Choroid plexus epithelial cell (primary cell): ENCODE measurements around the gene THAP10.

ENCODE experiments used
- DNase-seq: peaks from one replicate; pipeline ENCODE4 v3.0.0-alpha.2; 2010; ENCODE audit warnings: low read depth
- H3K4me3 ChIP-seq: 2 replicates; pipeline ENCODE4 v1.5.1; 2011; ENCODE audit warnings: low read depth, mild to moderate bottlenecking, control low read depth, low read length, moderate library complexity
- TF ChIP-seq, protein P1 (sequence below): conservative IDR thresholded peaks from 2 replicates; pipeline ENCODE4 v1.5.1; 2011; ENCODE audit warnings: low read depth, mild to moderate bottlenecking, control low read depth, inconsistent platforms, low read length, moderate library complexity

Gene THAP10

DNA sequence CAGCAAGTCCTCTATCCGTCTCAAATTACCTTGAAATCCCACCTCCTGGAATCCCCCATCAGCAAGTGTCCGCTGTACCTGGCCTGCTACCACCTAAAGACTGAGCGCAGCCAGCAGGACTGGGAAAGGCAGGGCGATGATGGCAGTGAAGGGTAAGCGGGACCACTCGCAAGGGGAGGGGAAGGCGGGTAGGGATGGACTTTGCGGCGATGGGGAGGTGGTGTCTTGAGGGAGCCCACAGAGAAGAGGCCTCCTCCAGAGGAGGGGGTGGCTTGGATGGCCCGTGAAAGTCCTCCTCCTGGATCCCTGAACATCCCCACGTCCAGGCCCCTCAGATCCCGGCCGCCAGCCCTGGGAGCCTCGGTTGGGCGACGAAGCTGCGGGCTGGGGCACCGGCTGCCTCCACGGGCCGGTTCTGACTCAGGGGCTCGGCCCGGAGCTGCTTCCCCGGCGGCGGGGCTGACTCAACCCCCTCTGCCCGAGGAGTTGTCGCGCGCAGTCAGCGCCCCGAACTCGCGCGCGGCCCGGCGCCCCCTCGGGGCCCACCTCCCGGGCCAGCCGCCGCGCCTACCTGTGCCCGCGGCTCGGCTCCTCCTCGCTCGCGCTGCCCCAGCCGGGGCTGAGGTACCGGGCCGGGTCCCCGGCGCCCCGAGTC lies 38.8 kb downstream of the THAP10 start:
- TF ChIP-seq, protein P1, sequence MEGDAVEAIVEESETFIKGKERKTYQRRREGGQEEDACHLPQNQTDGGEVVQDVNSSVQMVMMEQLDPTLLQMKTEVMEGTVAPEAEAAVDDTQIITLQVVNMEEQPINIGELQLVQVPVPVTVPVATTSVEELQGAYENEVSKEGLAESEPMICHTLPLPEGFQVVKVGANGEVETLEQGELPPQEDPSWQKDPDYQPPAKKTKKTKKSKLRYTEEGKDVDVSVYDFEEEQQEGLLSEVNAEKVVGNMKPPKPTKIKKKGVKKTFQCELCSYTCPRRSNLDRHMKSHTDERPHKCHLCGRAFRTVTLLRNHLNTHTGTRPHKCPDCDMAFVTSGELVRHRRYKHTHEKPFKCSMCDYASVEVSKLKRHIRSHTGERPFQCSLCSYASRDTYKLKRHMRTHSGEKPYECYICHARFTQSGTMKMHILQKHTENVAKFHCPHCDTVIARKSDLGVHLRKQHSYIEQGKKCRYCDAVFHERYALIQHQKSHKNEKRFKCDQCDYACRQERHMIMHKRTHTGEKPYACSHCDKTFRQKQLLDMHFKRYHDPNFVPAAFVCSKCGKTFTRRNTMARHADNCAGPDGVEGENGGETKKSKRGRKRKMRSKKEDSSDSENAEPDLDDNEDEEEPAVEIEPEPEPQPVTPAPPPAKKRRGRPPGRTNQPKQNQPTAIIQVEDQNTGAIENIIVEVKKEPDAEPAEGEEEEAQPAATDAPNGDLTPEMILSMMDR = no peak

DNA sequence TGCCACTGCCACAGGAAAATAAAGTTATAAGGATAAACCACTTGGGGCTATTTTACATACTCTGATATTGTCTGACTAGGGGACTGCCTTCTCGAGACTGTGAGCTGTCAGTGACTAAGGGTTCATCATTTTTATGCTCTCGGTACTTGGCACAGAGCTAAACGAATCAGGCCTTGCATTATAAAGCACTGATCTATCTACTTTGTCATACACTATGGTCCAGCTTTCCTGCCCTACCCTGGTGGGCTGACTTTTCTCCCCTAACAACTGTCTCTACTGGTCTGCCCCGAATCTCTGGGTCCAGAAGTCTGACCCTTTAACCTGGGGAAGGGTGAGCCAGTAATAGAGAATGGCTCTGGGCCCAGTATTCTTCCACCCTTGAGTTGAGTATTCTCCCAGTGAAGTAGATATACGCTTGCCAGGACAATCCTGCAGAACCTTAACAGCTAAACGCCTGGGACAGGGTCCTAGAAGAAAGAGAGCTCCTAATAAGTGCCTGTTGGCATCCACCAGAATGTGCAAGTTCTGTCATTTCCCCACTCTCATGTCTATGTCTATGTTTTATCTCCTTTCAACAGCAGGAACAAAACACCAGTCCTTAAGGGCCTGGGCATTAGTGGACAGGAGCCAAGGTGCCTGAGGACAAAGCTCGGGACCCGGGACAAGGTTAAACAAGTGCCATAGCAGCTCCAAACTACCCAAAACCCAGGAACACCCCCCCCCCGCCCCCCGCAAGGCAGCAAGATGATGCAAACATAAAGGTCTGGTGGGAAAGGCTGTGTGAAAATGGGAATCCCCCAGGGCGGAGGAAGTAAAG lies 39.5 kb downstream of the THAP10 start:
- H3K4me3 ChIP-seq = peak overlapping the region; percentile 91
- TF ChIP-seq, protein P1 = no peak
- peak; percentile 47 for DNase-seq

More for the DNA sequence above, 38.8 kb downstream of the THAP10 start:
- DNase-seq = peak; percentile 88
- H3K4me3 ChIP-seq = peak overlapping the region; percentile 91

- peak overlapping the region; percentile 91 for H3K4me3 ChIP-seq
- TF ChIP-seq, protein P1 = no peak
- DNase-seq = no peak
Measured at GRCh38 chr15:70851889-70852288, 40.3 kb downstream of the THAP10 start.

- no peak for DNase-seq
- no peak overlapping the region for H3K4me3 ChIP-seq
- TF ChIP-seq, protein P1 = no peak
Measured at GRCh38 chr15:70845602-70846360, 46.5 kb downstream of the THAP10 start.

DNA sequence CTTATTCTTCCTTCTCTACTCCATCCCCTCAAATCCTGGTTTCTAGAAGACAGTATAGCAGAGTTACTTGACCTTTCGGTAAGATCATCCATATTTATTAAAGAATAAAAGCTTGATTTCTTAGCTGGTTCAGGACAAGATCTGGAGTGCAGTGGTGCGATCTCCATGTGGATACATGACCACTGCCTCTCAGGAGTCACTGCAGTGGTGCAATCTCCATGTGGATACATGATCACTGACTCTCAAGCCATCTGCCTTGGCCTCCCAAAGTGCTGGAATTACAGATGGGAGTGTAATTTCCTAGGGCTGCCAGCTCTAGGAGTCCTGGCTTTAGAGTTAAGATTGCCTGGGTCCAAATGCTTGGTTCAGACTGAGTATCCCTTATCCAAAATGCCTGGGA lies 54.8 kb downstream of the THAP10 start:
- no peak for DNase-seq
- TF ChIP-seq, protein P1 = no peak
- H3K4me3 ChIP-seq = no peak overlapping the region

GRCh38 chr15:70835841-70836240 lies 56.4 kb downstream of the THAP10 start:
- no peak for DNase-seq

More at GRCh38 chr15:70835841-70836240, 56.4 kb downstream of the THAP10 start:
- no peak overlapping the region for H3K4me3 ChIP-seq
- TF ChIP-seq, protein P1 = no peak
